PC-9 (cell line): Measurements from ENCODE around the gene CUL2.

Experiments used
- CTCF ChIP-seq: fragments of 200-600 bp; sonication (generic); conservative IDR thresholded peaks from 2 replicates; pipeline ENCODE4 v1.6.1; 2017; ENCODE audit warnings: mixed run types, antibody characterized with exemption, mild to moderate bottlenecking, moderate library complexity
- EZH2 ChIP-seq: fragments of 200-600 bp; sonication (generic); IDR thresholded peaks from 2 replicates; pipeline ENCODE4 v1.8.0; 2017; ENCODE audit warnings: antibody characterized with exemption, low read depth

- TF ChIP-seq CTCF (no peak), EZH2 (no peak)
Measured at GRCh38 chr10:35059481-35059880, 30.7 kb downstream of the CUL2 start.
